ENCODE results near the gene CACFD1.

GRCh38 chr9:133520121-133520835 lies 60.5 kb downstream of the CACFD1 start:
- no peak for TF ChIP-seq POLR2A (IDR thresholded peaks at IDR 0.05)
- no peak for TF ChIP-seq CTCF (IDR thresholded peaks at IDR 0.05)

All from heart left ventricle (tissue), 13 donors.